NCI-H187 treated with DMSO at 0.1 percent for 48 hours (cell line): ENCODE results near the gene GRPEL1.
"Not testable (repeated sequence)": the region's sequence is repeated elsewhere in the genome, so short reads cannot be mapped to it uniquely, and the experiment has no call there.

Source experiments
- DNase-seq: peaks from one replicate; lab custom pipeline; 2025; lab: John Stamatoyannopoulos, UW

Gene GRPEL1

GRCh38 chr4:7067452-7068278, at the start of gene GRPEL1:
TSS of gene GRPEL1 (minus strand) at chr4:7068064. CDS start at chr4:7068032, 32 bp downstream.
- peak; percentile 99 for DNase-seq

- no peak for DNase-seq
Measured at GRCh38 chr4:7116705-7117104, 48.8 kb upstream of the GRPEL1 start.

- no peak for DNase-seq
Measured at GRCh38 chr4:7115557-7116340, 47.9 kb upstream of the GRPEL1 start.

GRCh38 chr4:7112656-7113055, 44.8 kb upstream of the GRPEL1 start:
- DNase-seq, result no peak

GRCh38 chr4:7111441-7111840, 43.6 kb upstream of the GRPEL1 start:
- DNase-seq, result no peak

- DNase-seq, result no peak
Measured at GRCh38 chr4:7110546-7110945, 42.7 kb upstream of the GRPEL1 start.

GRCh38 chr4:7109169-7109568, 41.3 kb upstream of the GRPEL1 start:
- no peak for DNase-seq

GRCh38 chr4:7108660-7109059, 40.8 kb upstream of the GRPEL1 start:
- no peak for DNase-seq

GRCh38 chr4:7108046-7108625, 40.3 kb upstream of the GRPEL1 start:
- DNase-seq, result no peak

- DNase-seq, result no peak
Measured at GRCh38 chr4:7107166-7107905, 39.5 kb upstream of the GRPEL1 start.

- no peak for DNase-seq
Measured at GRCh38 chr4:7105276-7105675, 37.4 kb upstream of the GRPEL1 start.

- no peak for DNase-seq
Measured at GRCh38 chr4:7104366-7105031, 36.6 kb upstream of the GRPEL1 start.

GRCh38 chr4:7103607-7104365, 35.9 kb upstream of the GRPEL1 start:
- no peak for DNase-seq

GRCh38 chr4:7103031-7103606, 35.3 kb upstream of the GRPEL1 start:
- no peak for DNase-seq

GRCh38 chr4:7102516-7102909, 34.6 kb upstream of the GRPEL1 start:
- not testable (repeated sequence) for DNase-seq

GRCh38 chr4:7101692-7102515, 34.0 kb upstream of the GRPEL1 start:
- DNase-seq, result no peak

GRCh38 chr4:7096236-7096635, 28.4 kb upstream of the GRPEL1 start:
- no peak for DNase-seq

- DNase-seq, result no peak
Measured at GRCh38 chr4:7095611-7096155, 27.8 kb upstream of the GRPEL1 start.

GRCh38 chr4:7094916-7095315, 27.1 kb upstream of the GRPEL1 start:
- DNase-seq, result no peak
